Activated CD8-positive, alpha-beta T cell treated with anti-CD3 and anti-CD28 coated beads for 36 hours (primary cell): Measurements from ENCODE around the gene APOF. TPM values are rescaled to one million over a fixed set of nuclear protein-coding genes. Genes with fewer than 3 reads are reported as not detected.
"Not testable (repeated sequence)": the region's sequence is repeated elsewhere in the genome, so short reads cannot be mapped to it uniquely, and the experiment has no call there.

Experiments
- ATAC-seq: fragments of 200-7000 bp; cut with Tn5 transposase; one replicate; pipeline ENCODE4 v1.10.0; 2021; ENCODE audit warnings: mild to moderate bottlenecking, moderate library complexity
- CTCF ChIA-PET: fragments of 350-600 bp; sonication (Branson Sonifier 250); formaldehyde crosslinking; loops from one replicate; lab custom pipeline; 2021; ENCODE audit warnings: antibody characterized with exemption; lab: Charles Lee
- POLR2A ChIA-PET: fragments of 350-600 bp; sonication (Branson Sonifier 250); formaldehyde crosslinking; loops from one replicate; lab custom pipeline; 2021; ENCODE audit warnings: antibody characterized with exemption; lab: Charles Lee
- DNase-seq: peaks from one replicate; pipeline ENCODE4 v3.0.0-alpha.2; 2020
- H3K27ac Mint-ChIP-seq: one replicate; pipeline ENCODE4 v1.8.0; 2021; ENCODE audit warnings: mild to moderate bottlenecking, mixed read lengths
- H3K27me3 Mint-ChIP-seq: one replicate; pipeline ENCODE4 v1.8.0; 2021; ENCODE audit warnings: mixed read lengths
- H3K36me3 Mint-ChIP-seq: one replicate; pipeline ENCODE4 v1.8.0; 2021; ENCODE audit warnings: low read depth, mixed read lengths
- H3K4me1 Mint-ChIP-seq: one replicate; pipeline ENCODE4 v1.8.0; 2021; ENCODE audit warnings: low read depth, mixed read lengths
- H3K4me3 Mint-ChIP-seq: one replicate; pipeline ENCODE4 v1.8.0; 2021; ENCODE audit warnings: mild to moderate bottlenecking, moderate library complexity, mixed read lengths
- H3K9me3 Mint-ChIP-seq: one replicate; pipeline ENCODE4 v1.8.0; 2021; ENCODE audit warnings: mixed read lengths
- intact Hi-C: fragments of 100-400 bp; cut with micrococcal nuclease; formaldehyde crosslinking; loops from one replicate; pipeline ENCODE4 v1.10.0; 2022
- total RNA-seq, 2 experiments: library from RNA; stranded (reverse); gene quantifications; one replicate each; pipeline ENCODE4 v1.2.3, GENCODE V29; 2021
- TF ChIP-seq, protein P1 (sequence below): fragments of 200-600 bp; IDR thresholded peaks from one replicate; pipeline ENCODE4 v1.8.0; 2022; ENCODE audit warnings: antibody characterized with exemption, mild to moderate bottlenecking

Gene APOF, protein sequence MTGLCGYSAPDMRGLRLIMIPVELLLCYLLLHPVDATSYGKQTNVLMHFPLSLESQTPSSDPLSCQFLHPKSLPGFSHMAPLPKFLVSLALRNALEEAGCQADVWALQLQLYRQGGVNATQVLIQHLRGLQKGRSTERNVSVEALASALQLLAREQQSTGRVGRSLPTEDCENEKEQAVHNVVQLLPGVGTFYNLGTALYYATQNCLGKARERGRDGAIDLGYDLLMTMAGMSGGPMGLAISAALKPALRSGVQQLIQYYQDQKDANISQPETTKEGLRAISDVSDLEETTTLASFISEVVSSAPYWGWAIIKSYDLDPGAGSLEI
- not detected for total RNA-seq

DNA sequence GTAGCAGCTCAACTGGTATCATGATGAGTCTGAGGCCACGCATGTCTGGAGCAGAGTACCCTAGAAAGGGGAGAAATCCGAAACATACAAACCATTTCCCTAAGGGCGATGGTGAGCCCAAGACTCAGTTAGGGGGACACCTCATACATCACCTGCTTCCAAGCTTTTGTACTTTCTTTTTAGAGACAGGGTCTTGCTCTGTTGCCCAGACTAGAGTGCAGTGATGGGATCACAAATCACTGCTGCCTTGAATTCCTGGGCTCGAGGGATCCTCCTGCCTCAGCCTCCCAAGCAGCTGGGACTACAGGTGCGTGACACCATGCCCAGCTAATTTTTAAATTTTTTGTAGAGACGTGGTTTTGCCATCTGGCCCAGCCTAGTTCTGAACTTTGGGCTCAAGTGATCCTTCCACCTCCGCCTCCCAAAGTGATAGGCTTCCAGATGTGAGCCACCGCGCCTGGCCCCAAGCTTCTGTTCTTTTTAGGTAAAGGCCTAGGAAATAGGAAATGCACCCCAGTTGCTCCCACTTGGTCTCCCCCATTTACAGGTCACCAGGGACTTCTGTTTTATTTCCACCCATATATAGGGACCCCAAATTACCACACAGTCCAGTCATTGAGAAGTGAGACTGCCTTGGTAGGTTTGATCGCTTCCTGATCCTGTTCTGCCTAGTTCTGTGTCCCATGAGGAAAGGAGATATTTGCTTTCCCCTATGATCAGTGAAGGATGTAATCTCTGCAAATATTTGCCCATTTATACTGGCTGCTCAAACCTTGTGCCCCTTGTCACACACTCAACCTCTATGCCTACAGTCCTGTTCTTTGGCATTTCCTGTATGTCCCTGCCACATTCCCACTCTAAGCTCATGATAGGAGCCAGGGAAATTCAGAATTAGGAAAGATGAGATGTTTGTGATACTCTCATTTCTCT is at the start of gene APOF:
TSS of gene APOF (minus strand) at position 728 of the 930 bp plus-strand sequence. CDS start at position 616, 112 bp downstream.
- ATAC-seq, result no peak
- ChIA-PET POLR2A (interaction anchor here (0.7 to 6.7 kb wide), 4 partner anchors 14 to 267 kb away, joined by 3 to 63 read pairs (median 4); partner anchors contain the start of genes CNPY2 and CS), CTCF (interaction anchor here (1.0 to 3.1 kb wide), 4 partner anchors 75 to 102 kb away, joined by 3 to 14 read pairs (median 6); partner anchors contain the start of gene COQ10A)
- Mint-ChIP-seq H3K27me3 (no peaks in the 10 kb centered on the region), H3K4me1 (peaks cover 20% of the 10 kb centered on the region), H3K36me3 (peaks cover 1% of the 10 kb centered on the region), H3K9me3 (no peaks in the 10 kb centered on the region), H3K4me3 (peak within 1 kb of the TSS; percentile 81), H3K27ac (peak within 1 kb of the TSS; percentile 95)
- intact Hi-C loops, result no loop called here
- no peak for DNase-seq
- TF ChIP-seq, protein P1, sequence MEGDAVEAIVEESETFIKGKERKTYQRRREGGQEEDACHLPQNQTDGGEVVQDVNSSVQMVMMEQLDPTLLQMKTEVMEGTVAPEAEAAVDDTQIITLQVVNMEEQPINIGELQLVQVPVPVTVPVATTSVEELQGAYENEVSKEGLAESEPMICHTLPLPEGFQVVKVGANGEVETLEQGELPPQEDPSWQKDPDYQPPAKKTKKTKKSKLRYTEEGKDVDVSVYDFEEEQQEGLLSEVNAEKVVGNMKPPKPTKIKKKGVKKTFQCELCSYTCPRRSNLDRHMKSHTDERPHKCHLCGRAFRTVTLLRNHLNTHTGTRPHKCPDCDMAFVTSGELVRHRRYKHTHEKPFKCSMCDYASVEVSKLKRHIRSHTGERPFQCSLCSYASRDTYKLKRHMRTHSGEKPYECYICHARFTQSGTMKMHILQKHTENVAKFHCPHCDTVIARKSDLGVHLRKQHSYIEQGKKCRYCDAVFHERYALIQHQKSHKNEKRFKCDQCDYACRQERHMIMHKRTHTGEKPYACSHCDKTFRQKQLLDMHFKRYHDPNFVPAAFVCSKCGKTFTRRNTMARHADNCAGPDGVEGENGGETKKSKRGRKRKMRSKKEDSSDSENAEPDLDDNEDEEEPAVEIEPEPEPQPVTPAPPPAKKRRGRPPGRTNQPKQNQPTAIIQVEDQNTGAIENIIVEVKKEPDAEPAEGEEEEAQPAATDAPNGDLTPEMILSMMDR, result no peak

DNA sequence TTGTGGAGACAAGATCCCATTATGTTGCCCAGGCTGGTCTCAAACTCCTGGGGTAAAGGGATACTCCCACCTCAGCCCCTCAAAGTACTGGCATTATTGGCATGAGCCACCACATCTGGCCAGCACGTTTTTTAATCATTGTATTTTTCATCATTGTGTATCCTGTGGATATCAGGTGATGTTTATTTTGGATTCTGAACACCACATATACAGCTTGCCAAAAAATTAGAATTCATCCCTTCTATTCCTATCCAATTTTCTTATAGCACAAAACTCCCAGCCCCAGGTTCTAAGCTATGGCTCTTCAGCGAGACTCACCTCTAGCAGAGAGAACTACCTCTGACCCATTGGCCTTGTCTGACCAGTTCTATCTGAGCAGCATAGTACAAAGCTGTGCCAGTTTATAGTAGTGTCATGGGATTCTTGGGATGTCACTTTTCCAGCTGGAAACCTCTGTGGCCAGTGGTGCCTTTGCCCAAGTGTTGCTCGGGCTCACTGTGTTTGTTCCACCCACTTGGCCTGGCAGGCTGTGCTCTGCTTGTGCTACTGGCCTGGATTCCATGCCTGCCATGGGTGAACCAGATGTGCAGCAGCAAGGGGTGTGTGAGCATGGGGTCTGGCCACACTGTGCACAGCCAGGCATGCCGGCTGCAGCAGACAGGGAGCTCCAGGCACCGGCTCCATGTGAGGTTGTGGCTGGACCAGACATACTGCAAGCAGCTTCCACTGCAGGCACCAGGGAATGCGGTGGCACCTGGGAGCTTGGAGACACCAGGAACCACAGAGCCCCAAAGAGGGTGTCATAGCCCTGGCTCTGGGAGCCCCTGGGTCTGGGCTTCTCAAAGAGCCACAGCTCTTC is 49.4 kb upstream of the APOF start:
- Mint-ChIP-seq H3K36me3 (peaks cover 2% of the 10 kb centered on the region), H3K4me1 (no peaks in the 10 kb centered on the region)
- POLR2A ChIA-PET, result interaction anchor here (1.0 to 1.1 kb wide), 2 partner anchors 24 to 58 kb away, joined by 3 read pairs; no protein-coding TSS in a partner anchor

DNA sequence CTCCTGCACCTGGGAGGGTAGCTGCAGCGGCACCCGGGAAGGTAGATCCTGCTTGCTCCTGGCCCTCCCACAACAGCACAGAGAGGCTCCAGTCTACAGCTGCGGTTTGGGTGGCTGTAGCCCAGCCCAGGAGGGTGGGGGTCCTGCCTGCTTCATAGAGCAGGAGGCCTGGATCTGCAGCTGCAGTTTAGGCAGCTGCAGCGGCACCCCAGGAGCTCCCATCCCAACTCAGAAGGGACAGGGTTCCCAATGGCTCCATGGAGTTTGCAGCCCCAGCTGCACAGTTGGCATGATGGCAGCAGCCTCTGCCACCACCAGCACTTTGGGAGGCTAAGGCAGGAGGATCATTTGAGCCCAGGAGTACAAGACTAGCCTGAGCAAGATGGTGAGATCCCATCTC is 48.1 kb upstream of the APOF start:
- no peak for DNase-seq

More for the DNA sequence above, 49.4 kb upstream of the APOF start:
- TF ChIP-seq, protein P1, result no peak
- Mint-ChIP-seq H3K27ac (no peak overlapping the region), H3K4me3 (no peak overlapping the region), H3K27me3 (no peaks in the 10 kb centered on the region), H3K9me3 (no peaks in the 10 kb centered on the region)
- ATAC-seq (no peak), DNase-seq (no peak)
- intact Hi-C loops, result no loop called here
- CTCF ChIA-PET, result interaction anchor here (1.2 kb wide), 1 partner anchor 154 kb away, joined by 3 read pairs; the partner anchor contains the start of gene ANKRD52

DNA sequence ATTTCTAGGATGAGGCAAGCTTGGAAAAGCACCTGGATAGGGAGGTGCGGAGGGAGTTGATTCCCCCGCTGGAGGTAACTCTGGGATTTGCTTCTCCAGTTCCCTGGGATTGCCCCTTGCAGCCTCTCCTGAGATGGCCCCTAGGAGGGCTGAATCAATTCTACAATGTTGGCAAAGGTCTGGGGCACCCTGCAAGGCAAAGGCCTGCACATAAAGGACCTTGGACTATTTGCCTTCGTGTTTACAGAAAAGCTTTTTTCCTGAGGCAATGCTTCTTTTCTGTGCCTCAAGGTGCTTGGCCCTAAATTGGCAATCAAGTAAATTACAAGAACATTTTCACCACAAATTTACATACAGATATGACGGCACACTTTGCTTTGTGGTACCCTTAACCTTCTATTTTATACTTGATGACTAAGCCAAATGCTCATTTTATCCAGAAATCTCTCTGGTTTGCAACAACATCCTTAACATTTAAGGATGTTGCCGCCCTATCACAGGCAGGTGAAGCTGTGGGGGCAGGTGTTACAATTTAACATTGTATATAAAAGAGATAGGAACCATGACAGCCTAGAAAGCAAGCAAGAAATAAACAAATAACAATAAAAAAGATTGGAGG is 46.3 kb upstream of the APOF start:
- Mint-ChIP-seq H3K36me3 (no peaks in the 10 kb centered on the region), H3K27ac (no peak overlapping the region), H3K4me1 (no peaks in the 10 kb centered on the region), H3K9me3 (no peaks in the 10 kb centered on the region), H3K4me3 (no peak overlapping the region), H3K27me3 (no peaks in the 10 kb centered on the region)
- intact Hi-C loops, result no loop called here
- DNase-seq (no peak), ATAC-seq (no peak)
- TF ChIP-seq, protein P1, result no peak
- POLR2A ChIA-PET, result interaction anchor here (1.0 kb wide), 1 partner anchor 12 kb away, joined by 3 read pairs; no protein-coding TSS in a partner anchor
- CTCF ChIA-PET, result no interaction called here

More for the DNA sequence above, 48.1 kb upstream of the APOF start:
- Mint-ChIP-seq H3K4me3 (no peak overlapping the region), H3K27me3 (no peaks in the 10 kb centered on the region), H3K4me1 (no peaks in the 10 kb centered on the region), H3K9me3 (no peaks in the 10 kb centered on the region), H3K27ac (no peak overlapping the region), H3K36me3 (peaks cover 2% of the 10 kb centered on the region)
- CTCF ChIA-PET, result no interaction called here
- TF ChIP-seq, protein P1, result no peak
- ATAC-seq, result no peak
- POLR2A ChIA-PET, result interaction anchor here (0.7 to 1.1 kb wide), 3 partner anchors 15 to 80 kb away, joined by 3 read pairs; no protein-coding TSS in a partner anchor
- intact Hi-C loops, result no loop called here

DNA sequence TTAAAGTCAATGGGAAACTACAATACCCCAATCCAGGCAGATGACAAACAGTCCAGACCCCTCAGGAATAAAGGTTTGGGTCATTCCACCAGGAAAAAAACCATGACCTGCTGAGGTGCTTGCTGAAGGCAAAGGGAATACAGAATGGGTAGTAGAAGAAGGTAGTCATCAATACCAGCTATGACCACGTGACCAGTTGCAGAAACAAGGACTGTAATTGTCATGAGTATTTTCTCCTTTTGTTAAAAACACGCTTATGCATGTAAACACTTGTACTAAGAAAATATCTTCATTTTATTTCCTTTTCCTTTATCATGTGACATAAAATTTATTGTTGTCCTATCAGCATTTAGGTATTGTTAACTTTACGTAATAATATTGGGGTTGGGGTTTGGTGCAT is 41.6 kb upstream of the APOF start:
- H3K27ac Mint-ChIP-seq, DNase-seq, CTCF ChIA-PET, ATAC-seq, H3K9me3 Mint-ChIP-seq, H3K4me1 Mint-ChIP-seq, POLR2A ChIA-PET, H3K36me3 Mint-ChIP-seq, intact Hi-C loops, H3K27me3 Mint-ChIP-seq, H3K4me3 Mint-ChIP-seq: not testable (repeated sequence)

DNA sequence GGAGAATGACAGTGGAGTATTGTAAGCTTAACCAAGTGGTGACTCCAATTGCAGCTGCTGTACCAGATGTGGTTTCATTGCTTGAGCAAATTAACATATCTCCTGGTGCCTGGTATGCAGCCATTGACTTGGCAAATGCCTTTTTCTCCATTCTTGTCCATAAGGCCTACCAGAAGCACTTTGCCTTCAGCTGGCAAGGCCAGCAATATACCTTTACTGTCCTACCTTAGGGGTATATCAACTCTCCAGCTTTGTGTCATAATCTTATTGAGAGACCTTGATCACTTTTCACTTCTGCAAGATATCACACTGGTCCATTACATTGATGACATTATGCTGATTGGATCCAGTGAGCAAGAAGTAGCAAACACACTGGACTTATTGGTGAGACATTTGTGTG is 39.0 kb upstream of the APOF start:
- intact Hi-C loops, result not testable (repeated sequence)

More for the DNA sequence above, 39.0 kb upstream of the APOF start:
- H3K36me3 Mint-ChIP-seq, H3K27ac Mint-ChIP-seq, H3K4me3 Mint-ChIP-seq, H3K4me1 Mint-ChIP-seq, DNase-seq, ATAC-seq, POLR2A ChIA-PET, H3K27me3 Mint-ChIP-seq, CTCF ChIA-PET: not testable (repeated sequence)
- peaks cover 16% of the 10 kb centered on the region for H3K9me3 Mint-ChIP-seq
